ENCODE measurements around the gene CHRND. TPM values are rescaled to one million over a fixed set of nuclear protein-coding genes. Genes with fewer than 3 reads are reported as not detected.

Gene CHRND
- total RNA-seq, 2 donors from 2014 or later: not detected

DNA sequence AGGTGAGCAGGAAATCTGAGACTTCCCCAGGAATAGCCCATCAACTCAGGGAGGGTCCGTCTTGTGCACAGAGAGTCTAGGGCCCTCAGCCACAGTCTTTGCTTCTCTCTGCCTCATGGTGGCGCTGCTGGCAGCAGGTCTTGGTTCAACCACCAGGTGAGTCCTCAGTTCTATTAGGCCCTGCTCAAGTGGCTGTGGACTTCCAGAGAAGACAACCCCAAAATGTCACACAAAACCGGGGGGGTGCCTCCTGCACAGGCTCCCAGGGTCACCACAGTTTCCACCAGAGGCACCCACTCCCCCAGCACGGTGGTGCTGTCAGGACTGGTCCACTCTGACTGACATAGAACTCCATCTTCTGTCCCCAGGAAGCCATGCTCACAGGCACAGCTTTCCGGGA is 11.1 kb downstream of the CHRND start:
- Histone ChIP-seq H3K9ac (ENCODE audit: low read depth in 2 of 2, low read length in 2 of 2) (no peak overlapping the region), H3K9me3 (no peaks in the 10 kb centered on the region), H3K27ac (no peak overlapping the region), H3K4me1 (no peaks in the 10 kb centered on the region), H3K4me3 (no peak overlapping the region), H3K27me3 (no peaks in the 10 kb centered on the region), H3K36me3 (no peaks in the 10 kb centered on the region)
- TF ChIP-seq, protein P1, sequence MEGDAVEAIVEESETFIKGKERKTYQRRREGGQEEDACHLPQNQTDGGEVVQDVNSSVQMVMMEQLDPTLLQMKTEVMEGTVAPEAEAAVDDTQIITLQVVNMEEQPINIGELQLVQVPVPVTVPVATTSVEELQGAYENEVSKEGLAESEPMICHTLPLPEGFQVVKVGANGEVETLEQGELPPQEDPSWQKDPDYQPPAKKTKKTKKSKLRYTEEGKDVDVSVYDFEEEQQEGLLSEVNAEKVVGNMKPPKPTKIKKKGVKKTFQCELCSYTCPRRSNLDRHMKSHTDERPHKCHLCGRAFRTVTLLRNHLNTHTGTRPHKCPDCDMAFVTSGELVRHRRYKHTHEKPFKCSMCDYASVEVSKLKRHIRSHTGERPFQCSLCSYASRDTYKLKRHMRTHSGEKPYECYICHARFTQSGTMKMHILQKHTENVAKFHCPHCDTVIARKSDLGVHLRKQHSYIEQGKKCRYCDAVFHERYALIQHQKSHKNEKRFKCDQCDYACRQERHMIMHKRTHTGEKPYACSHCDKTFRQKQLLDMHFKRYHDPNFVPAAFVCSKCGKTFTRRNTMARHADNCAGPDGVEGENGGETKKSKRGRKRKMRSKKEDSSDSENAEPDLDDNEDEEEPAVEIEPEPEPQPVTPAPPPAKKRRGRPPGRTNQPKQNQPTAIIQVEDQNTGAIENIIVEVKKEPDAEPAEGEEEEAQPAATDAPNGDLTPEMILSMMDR (IDR thresholded peaks at IDR 0.05): peak; percentile 53
- DNase-seq: no peak
- intact Hi-C loops (cut with DNase I): no loop called here

DNA sequence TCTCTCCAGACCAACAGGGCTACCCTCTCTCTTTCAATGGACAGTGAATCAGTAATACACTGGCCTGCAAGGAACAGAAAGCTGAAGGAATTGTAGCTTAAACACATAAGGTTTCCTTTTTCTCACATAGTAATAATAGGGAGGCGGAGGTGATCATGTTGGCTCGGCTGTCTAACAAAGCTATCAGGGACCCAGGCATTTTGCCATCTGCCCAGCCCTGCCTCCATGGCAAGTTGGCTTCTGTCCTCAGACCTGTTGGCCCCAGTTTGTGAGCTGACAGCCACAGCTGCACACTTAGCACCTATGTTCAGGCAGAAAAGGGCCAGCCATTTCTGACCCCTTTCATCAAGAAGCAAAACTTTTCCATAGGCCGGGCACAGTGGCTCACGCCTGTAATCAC is 11.5 kb downstream of the CHRND start:
- no peak overlapping the region for H3K9ac ChIP-seq (ENCODE audit: low read depth in 2 of 2, low read length in 2 of 2)
- H3K27ac ChIP-seq: no peak overlapping the region
- H3K36me3 ChIP-seq: no peaks in the 10 kb centered on the region
- intact Hi-C loops (cut with DNase I): no loop called here
- no peaks in the 10 kb centered on the region for H3K9me3 ChIP-seq
- H3K4me1 ChIP-seq: no peaks in the 10 kb centered on the region
- no peak for DNase-seq
- no peaks in the 10 kb centered on the region for H3K27me3 ChIP-seq
- H3K4me3 ChIP-seq: no peak overlapping the region
- TF ChIP-seq, protein P1 (IDR thresholded peaks at IDR 0.05): no peak

DNA sequence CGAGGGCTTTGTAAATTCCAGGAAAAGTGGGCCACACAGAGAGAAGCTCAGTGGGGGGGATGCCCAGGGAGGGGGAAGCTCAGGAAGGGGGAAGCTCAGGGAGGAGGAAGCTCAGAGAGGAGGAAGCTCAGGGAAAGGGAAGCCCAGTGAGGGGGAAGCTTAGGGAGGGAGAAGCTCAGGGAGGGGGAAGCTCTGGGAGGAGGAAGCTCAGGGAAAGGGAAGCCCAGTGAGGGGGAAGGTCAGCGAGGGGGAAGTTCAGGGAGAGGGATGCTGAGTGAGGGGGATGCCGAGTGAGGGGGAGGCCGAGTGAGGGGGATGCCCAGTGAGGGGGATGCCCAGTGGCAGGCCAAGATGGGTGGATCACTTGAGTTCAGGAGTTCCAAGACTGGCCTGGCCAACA is 12.7 kb downstream of the CHRND start:
- H3K27ac ChIP-seq: no peak overlapping the region
- H3K27me3 ChIP-seq: no peaks in the 10 kb centered on the region
- no peaks in the 10 kb centered on the region for H3K9me3 ChIP-seq
- DNase-seq: no peak
- intact Hi-C loops (cut with DNase I): no loop called here
- H3K9ac ChIP-seq (ENCODE audit: low read depth in 2 of 2, low read length in 2 of 2): no peak overlapping the region
- H3K36me3 ChIP-seq: no peaks in the 10 kb centered on the region
- TF ChIP-seq, protein P1 (IDR thresholded peaks at IDR 0.05): no peak
- no peaks in the 10 kb centered on the region for H3K4me1 ChIP-seq
- no peak overlapping the region for H3K4me3 ChIP-seq

DNA sequence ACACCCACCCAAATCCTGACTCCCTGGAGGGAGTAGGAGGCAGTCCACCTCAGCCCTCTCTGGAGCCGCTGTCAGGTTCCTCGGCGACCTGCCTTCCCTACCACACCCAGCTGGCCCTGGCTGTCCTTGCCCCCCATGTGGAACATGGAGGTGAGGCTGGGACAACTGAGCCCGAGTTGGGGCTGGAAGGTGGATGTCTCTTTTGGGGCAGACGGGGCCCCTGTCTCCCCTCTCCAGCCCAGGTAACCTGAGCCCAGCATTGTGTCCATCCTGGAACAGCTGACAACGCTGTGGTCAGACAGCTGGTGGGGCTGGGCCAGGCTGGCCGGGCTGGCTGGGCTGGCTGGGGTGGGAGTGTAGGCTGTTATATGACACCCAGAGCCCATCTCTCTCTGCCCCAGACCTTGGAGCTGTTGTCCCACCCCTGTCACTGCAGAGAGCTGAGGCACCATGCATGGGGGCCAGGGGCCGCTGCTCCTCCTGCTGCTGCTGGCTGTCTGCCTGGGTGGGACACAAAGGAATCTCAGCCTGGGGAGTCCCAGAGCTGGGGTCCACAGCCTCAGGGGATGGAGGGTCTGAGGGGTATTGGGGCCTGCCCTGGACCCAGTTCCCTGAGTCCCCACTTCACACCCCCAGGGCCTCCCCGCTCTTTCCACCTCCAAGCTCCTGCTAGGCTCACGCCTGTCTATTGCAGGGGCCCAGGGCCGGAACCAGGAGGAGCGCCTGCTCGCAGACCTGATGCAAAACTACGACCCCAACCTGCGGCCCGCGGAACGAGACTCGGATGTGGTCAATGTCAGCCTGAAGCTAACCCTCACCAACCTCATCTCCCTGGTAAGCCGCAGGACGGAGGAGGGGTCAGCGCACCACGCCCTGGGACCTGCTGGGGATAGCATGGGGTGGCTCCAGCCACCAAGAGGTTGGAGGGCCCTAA is 13.6 kb downstream of the CHRND start, which contains the start of gene CHRNG:
Gene CHRNG (plus strand): TSS at position 395 of the 934 bp plus-strand sequence. CDS start 56 bp downstream, at position 451.
- no peaks in the 10 kb centered on the region for H3K4me1 ChIP-seq
- no peak within 1 kb of the TSS for H3K9ac ChIP-seq (ENCODE audit: low read depth in 2 of 2, low read length in 2 of 2)
- no peak within 1 kb of the TSS for H3K27ac ChIP-seq
- TF ChIP-seq, protein P1 (IDR thresholded peaks at IDR 0.05): no peak
- H3K4me3 ChIP-seq: no peak within 1 kb of the TSS
- no peaks in the 10 kb centered on the region for H3K27me3 ChIP-seq
- no peaks in the 10 kb centered on the region for H3K9me3 ChIP-seq
- DNase-seq: no peak
- intact Hi-C loops (cut with DNase I): no loop called here
- no peaks in the 10 kb centered on the region for H3K36me3 ChIP-seq

DNA sequence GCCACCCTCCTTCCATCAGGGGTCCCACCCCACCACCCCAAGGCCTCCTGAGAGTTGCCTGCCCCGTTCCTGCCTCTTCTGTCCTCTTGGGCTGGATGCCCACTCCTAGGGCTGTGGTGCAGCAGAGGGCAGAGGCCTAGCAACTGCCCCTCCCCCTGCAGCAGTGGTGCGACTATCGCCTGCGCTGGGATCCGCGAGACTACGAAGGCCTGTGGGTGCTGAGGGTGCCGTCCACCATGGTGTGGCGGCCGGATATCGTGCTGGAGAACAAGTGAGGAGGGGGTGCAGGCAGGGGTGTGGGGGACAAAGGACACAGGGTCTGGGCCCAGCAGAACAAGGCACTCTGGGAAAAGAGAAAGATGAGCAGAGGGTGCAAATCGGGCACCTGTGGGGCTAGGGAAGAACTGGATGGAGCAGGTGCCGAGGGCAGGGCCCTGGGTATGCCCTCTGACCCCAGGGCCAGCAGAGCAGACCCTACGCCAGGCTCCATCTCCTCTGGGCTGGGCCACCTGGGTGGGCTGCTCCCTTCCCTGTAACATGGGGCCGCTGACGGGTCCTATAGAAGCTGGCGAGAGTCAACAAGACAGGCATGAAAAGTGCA is 14.6 kb downstream of the CHRND start:
- Histone ChIP-seq H3K4me1 (no peaks in the 10 kb centered on the region), H3K9me3 (no peaks in the 10 kb centered on the region), H3K27me3 (no peaks in the 10 kb centered on the region), H3K9ac (ENCODE audit: low read depth in 2 of 2, low read length in 2 of 2) (no peak overlapping the region), H3K36me3 (no peaks in the 10 kb centered on the region), H3K27ac (no peak overlapping the region), H3K4me3 (no peak overlapping the region)
- intact Hi-C loops (cut with DNase I): no loop called here
- TF ChIP-seq, protein P1 (IDR thresholded peaks at IDR 0.05): no peak
- DNase-seq: no peak

All from colonic mucosa (tissue), 4 donors.